Measurements from ENCODE around the gene TSNAX. TPM values are rescaled to one million over a fixed set of nuclear protein-coding genes. Genes with fewer than 3 reads are reported as not detected.

TSNAX gene
- total RNA-seq, 1 donor from 2014 or later = 38.7 TPM

GRCh38 chr1:231541842-231542241 is 13.4 kb downstream of the TSNAX start:
- POLR2A ChIA-PET = no interaction called here
- TF ChIP-seq, protein P1, sequence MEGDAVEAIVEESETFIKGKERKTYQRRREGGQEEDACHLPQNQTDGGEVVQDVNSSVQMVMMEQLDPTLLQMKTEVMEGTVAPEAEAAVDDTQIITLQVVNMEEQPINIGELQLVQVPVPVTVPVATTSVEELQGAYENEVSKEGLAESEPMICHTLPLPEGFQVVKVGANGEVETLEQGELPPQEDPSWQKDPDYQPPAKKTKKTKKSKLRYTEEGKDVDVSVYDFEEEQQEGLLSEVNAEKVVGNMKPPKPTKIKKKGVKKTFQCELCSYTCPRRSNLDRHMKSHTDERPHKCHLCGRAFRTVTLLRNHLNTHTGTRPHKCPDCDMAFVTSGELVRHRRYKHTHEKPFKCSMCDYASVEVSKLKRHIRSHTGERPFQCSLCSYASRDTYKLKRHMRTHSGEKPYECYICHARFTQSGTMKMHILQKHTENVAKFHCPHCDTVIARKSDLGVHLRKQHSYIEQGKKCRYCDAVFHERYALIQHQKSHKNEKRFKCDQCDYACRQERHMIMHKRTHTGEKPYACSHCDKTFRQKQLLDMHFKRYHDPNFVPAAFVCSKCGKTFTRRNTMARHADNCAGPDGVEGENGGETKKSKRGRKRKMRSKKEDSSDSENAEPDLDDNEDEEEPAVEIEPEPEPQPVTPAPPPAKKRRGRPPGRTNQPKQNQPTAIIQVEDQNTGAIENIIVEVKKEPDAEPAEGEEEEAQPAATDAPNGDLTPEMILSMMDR (IDR thresholded peaks at IDR 0.05) = no peak
- Mint-ChIP-seq H3K27me3 (no peaks in the 10 kb centered on the region), H3K4me3 (no peak overlapping the region), H3K9me3 (peaks cover 6% of the 10 kb centered on the region), H3K36me3 (ENCODE audit: low read depth) (peaks cover 77% of the 10 kb centered on the region), H3K27ac (no peak overlapping the region), H3K4me1 (no peaks in the 10 kb centered on the region)
- CTCF ChIA-PET = no interaction called here
- DNase-seq (no peak), ATAC-seq (ENCODE audit: low read depth) (no peak)
- intact Hi-C loops (cut with micrococcal nuclease) = no loop called here

DNA sequence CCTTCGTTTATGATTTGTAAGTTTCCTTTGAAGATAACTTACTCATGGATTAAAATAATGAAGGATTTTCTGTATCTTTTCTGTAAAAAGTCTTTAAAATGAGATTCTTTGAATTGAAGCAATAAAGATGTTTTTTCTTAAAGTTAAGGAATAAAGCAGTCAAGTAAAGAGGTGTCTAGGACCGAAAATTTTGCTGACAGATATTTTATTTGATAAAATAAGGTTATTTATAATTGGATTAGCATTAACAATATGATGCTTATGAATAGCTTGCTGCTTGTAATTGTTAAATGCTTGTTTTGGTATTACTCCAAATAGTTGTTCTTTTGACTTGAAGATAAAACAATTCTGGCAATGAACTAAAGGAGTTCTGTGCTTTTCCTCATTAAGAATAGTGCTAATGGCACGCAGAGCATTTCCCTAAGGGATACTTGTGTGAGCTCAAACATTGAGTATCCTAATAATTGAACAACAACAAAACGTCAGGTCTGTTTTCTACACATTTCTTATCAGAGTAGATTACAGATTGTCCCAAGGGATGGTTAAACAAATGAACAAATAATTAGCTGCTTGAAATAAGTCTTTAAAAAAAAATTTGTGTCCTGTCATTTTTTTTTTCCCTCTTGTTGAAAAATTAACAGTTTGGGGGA is 16.6 kb downstream of the TSNAX start:
- Mint-ChIP-seq H3K27ac (no peak overlapping the region), H3K27me3 (no peaks in the 10 kb centered on the region), H3K4me1 (no peaks in the 10 kb centered on the region), H3K4me3 (no peak overlapping the region), H3K9me3 (peaks cover 6% of the 10 kb centered on the region), H3K36me3 (ENCODE audit: low read depth) (peaks cover 71% of the 10 kb centered on the region)
- ATAC-seq (ENCODE audit: low read depth) (no peak), DNase-seq (no peak)
- TF ChIP-seq, protein P1 (IDR thresholded peaks at IDR 0.05) = no peak
- intact Hi-C loops (cut with micrococcal nuclease) = no loop called here
- CTCF ChIA-PET = no interaction called here
- POLR2A ChIA-PET = no interaction called here

DNA sequence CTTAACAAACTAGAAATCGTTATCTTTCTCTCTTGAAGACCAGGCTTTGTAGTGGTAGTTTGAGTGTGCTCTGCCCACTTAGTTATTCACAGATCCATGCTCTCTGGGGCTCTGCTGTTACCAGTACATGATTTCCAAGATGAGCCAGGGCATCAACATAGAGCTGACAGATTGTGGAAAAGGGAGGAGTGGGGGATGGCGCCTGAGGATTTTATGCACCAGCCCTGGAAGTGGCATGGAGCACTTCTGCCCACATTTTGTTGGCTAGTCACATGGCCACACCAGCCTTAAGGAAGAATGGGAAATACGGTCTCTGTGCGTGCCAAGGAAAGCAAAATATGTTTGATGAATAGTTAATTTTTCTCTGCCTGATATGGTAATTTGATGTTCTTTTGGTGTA is 18.2 kb downstream of the TSNAX start:
- no peaks in the 10 kb centered on the region for H3K4me1 Mint-ChIP-seq
- ATAC-seq (ENCODE audit: low read depth) = no peak
- no peaks in the 10 kb centered on the region for H3K27me3 Mint-ChIP-seq
- POLR2A ChIA-PET = no interaction called here
- CTCF ChIA-PET = no interaction called here
- H3K27ac Mint-ChIP-seq = no peak overlapping the region
- intact Hi-C loops (cut with micrococcal nuclease) = no loop called here
- TF ChIP-seq, protein P1 (IDR thresholded peaks at IDR 0.05) = no peak
- no peaks in the 10 kb centered on the region for H3K9me3 Mint-ChIP-seq
- DNase-seq = no peak
- H3K4me3 Mint-ChIP-seq = no peak overlapping the region
- H3K36me3 Mint-ChIP-seq (ENCODE audit: low read depth) = peaks cover 60% of the 10 kb centered on the region

GRCh38 chr1:231549733-231550447 is 21.4 kb downstream of the TSNAX start:
- DNase-seq = no peak
- Mint-ChIP-seq H3K4me3 (no peak overlapping the region), H3K27me3 (no peaks in the 10 kb centered on the region), H3K9me3 (no peaks in the 10 kb centered on the region), H3K4me1 (no peaks in the 10 kb centered on the region), H3K36me3 (ENCODE audit: low read depth) (peaks cover 51% of the 10 kb centered on the region), H3K27ac (no peak overlapping the region)
- no peak for ATAC-seq (ENCODE audit: low read depth)
- ChIA-PET POLR2A (no interaction called here), CTCF (interaction anchor here (0.7 kb wide), 1 partner anchor 192 kb away, joined by 5 read pairs; no protein-coding TSS in a partner anchor)
- intact Hi-C loops (cut with micrococcal nuclease) = loop anchor here (1.0 kb wide), 1 partner anchor 193 kb away; no protein-coding TSS in a partner anchor
- TF ChIP-seq, protein P1 (IDR thresholded peaks at IDR 0.05) = no peak

DNA sequence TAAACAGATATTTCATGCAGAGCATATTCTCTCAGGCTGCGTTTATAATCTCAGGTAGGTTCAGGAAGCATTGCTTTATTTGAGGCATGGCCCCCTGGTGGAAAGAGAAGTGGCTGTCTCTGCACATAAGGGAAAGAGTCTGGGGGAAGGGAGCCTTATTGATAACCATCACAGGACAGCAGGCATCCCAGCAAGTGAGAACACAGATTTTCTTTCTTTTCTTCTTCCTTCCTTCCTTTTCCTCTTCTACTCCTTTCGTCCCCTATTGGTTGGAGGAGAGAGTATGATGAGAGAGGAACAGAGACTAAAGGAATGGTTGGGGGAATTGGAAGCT is 21.9 kb downstream of the TSNAX start:
- no peak for DNase-seq
- no peaks in the 10 kb centered on the region for H3K4me1 Mint-ChIP-seq
- H3K27me3 Mint-ChIP-seq = no peaks in the 10 kb centered on the region
- intact Hi-C loops (cut with micrococcal nuclease) = loop anchor here (1.0 kb wide), 1 partner anchor 193 kb away; no protein-coding TSS in a partner anchor
- no peak overlapping the region for H3K4me3 Mint-ChIP-seq
- peak; percentile 57 for ATAC-seq (ENCODE audit: low read depth)
- ChIA-PET CTCF (interaction anchor here (1.1 to 1.6 kb wide), 3 partner anchors 14 to 193 kb away, joined by 3 to 6 read pairs (median 4); no protein-coding TSS in a partner anchor), POLR2A (no interaction called here)
- peaks cover 54% of the 10 kb centered on the region for H3K36me3 Mint-ChIP-seq (ENCODE audit: low read depth)
- H3K27ac Mint-ChIP-seq = no peak overlapping the region
- no peaks in the 10 kb centered on the region for H3K9me3 Mint-ChIP-seq
- TF ChIP-seq, protein P1 (IDR thresholded peaks at IDR 0.05) = no peak

All from activated B cell treated with CpG ODN at 0.5 μM for 24 hours (primary cell).